Measurements from ENCODE around the gene BARX2.

DNA sequence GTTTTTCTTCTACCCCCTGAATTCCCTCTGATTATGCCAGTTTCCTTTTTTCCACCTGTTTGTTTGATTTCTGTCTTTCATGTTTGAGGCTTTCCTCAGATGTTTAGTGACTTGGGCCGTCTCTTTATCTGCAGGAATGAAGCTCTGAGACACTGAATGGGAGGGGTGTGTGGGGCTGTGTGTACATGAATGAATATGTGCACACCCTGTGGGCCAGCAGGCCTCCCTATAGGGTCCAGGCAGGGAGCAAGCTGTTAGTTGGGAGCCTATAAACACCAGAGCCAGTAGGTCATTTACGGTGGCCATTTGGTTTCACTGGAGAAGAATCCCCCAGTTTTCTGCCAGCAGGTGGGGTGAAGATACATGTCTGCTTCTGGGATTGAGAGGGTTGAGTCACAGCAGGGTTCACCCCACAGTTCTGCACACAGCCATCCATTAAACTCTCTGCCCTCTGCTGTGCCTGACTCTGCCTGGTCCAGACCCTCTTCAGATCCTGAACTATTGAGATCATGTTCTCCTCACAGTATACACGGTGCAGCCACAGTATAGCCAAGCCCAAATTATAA lies 34.8 kb downstream of the BARX2 start:
- TF ChIP-seq CTCF (IDR thresholded peaks at IDR 0.05) (no peak), EP300 (IDR thresholded peaks at IDR 0.05) (no peak), POLR2A (IDR thresholded peaks at IDR 0.05) (no peak)

Data from stomach (tissue), 4 donors.